HG02973 (cell line): Measurements from ENCODE around the gene CXCR4.
"Not testable (repeated sequence)": the region's sequence is repeated elsewhere in the genome, so short reads cannot be mapped to it uniquely, and the experiment has no call there.

ENCODE experiments used
- ATAC-seq: cut with Tn5 transposase; IDR thresholded peaks from one replicate; pipeline ENCODE4 v1.9.1; 2021; ENCODE audit warnings: moderate library complexity; ENCODE audit not compliant: unreplicated experiment

Gene CXCR4

DNA sequence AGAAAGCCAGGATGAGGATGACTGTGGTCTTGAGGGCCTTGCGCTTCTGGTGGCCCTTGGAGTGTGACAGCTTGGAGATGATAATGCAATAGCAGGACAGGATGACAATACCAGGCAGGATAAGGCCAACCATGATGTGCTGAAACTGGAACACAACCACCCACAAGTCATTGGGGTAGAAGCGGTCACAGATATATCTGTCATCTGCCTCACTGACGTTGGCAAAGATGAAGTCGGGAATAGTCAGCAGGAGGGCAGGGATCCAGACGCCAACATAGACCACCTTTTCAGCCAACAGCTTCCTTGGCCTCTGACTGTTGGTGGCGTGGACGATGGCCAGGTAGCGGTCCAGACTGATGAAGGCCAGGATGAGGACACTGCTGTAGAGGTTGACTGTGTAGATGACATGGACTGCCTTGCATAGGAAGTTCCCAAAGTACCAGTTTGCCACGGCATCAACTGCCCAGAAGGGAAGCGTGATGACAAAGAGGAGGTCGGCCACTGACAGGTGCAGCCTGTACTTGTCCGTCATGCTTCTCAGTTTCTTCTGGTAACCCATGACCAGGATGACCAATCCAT lies 2.7 kb downstream of the CXCR4 start:
- no peak for ATAC-seq

- ATAC-seq = no peak
These were observed 3.6 kb downstream of the CXCR4 start for GRCh38 chr2:136114382-136114781.

- ATAC-seq = no peak
These were observed 4.6 kb downstream of the CXCR4 start for GRCh38 chr2:136113209-136113971.

- no peak for ATAC-seq
These were observed 5.4 kb downstream of the CXCR4 start for GRCh38 chr2:136112317-136113208.

GRCh38 chr2:136111711-136112110 lies 6.2 kb downstream of the CXCR4 start:
- ATAC-seq = no peak

- ATAC-seq = no peak
These were observed 7.4 kb downstream of the CXCR4 start for GRCh38 chr2:136110526-136110925.

DNA sequence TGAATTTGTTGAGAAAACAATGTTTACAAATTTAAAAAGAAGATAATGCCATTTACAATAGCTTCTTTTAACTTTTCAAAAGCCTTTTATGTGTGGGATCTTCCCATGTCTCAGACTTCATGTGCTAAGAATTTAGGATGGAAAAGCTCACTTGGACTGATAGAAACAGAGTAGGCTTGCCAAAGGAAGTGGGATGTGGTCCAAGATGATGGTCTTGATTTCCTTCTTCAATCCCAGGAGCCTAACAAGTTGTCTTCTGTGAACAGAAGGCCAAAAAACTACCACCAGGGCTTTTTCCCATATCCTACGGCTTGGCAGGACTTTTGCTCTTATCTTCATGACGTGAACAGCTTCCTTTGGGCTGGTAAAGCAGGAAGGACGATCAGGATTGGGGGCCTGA lies 9.5 kb downstream of the CXCR4 start:
- no peak for ATAC-seq

GRCh38 chr2:136107051-136108033 lies 10.6 kb downstream of the CXCR4 start:
- no peak for ATAC-seq

DNA sequence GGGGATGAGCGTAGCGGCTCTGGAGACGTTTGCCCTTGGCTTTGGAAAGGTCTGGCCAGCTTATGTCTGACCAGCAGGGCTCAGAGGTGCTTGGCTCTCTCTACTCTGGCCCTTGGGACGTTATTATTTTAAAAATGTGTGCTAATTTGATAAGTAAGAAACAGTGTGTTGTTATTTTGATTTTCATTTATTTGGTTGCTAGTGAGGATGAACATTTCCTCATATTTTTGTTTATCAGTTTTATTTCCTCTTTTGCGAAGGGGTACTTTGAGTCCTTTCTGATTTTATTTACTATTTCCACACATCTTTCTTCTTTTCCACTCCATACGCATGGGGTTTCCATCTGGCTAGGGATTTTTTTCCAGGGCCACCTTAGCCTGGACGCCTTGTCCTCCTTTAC lies 11.4 kb downstream of the CXCR4 start:
- no peak for ATAC-seq

DNA sequence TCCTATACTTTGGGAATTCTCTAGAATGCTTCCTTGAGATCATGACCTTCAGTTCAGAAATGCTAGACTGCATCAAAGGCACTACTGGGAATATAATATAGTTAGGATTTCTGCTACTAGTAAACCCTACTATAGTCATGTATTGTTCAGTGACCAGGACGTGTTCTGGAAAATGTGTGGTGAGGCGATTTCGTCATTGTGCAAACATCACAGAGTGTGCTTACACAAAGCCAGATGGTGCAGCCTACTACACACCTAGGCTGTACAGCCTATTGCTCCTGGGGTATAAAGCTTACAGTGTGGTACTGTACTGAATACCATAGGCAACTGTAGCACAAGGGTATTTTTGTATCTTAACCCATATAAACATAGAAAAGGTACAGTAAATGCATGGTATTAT lies 13.0 kb downstream of the CXCR4 start:
- ATAC-seq = no peak

DNA sequence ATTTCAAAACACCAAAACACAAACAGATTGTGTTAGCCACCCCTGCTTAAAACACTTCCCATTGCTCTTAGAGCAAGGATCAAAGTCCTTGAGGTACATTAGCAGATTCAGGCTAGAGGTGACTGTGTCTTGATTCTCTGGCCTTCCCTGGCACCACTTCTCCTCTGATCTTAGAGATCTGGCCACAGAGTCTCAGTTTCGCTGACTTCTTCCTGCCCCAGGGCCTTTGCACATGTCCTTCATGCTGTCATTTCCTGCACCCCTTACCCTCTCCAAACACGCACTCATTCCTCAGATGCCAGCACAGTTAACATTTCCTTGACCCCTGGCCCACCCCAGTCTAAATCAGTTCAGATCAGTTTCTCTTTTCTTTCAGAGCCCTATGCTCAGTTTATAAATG lies 16.9 kb downstream of the CXCR4 start:
- ATAC-seq = no peak

DNA sequence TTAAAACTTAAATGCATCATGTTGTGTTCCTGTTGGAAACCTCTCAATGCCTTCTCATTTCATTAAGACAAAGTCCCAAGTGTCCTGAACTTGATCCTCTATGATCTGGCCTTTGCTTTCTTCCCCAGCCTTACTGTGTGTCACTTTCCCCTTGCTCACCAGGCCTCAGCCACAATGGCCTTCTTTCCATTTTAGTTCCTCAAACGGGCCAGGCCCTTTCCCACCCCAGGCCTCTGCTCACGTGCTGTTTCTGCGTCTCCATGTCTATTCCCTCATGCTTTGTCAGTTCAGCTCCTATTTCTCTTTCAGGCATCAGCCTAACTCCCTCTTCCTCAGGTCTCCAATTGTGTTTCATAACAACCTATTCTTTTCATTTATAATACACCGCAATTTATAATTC lies 19.5 kb downstream of the CXCR4 start:
- ATAC-seq = no peak

GRCh38 chr2:136093583-136093982 lies 24.4 kb downstream of the CXCR4 start:
- ATAC-seq = no peak

GRCh38 chr2:136091899-136092298 lies 26.1 kb downstream of the CXCR4 start:
- ATAC-seq = no peak

- ATAC-seq = not testable (repeated sequence)
These were observed 30.0 kb downstream of the CXCR4 start for GRCh38 chr2:136087901-136088460.

GRCh38 chr2:136086253-136087016 lies 31.5 kb downstream of the CXCR4 start:
- no peak for ATAC-seq

- no peak for ATAC-seq
These were observed 32.3 kb downstream of the CXCR4 start for GRCh38 chr2:136085453-136086209.

DNA sequence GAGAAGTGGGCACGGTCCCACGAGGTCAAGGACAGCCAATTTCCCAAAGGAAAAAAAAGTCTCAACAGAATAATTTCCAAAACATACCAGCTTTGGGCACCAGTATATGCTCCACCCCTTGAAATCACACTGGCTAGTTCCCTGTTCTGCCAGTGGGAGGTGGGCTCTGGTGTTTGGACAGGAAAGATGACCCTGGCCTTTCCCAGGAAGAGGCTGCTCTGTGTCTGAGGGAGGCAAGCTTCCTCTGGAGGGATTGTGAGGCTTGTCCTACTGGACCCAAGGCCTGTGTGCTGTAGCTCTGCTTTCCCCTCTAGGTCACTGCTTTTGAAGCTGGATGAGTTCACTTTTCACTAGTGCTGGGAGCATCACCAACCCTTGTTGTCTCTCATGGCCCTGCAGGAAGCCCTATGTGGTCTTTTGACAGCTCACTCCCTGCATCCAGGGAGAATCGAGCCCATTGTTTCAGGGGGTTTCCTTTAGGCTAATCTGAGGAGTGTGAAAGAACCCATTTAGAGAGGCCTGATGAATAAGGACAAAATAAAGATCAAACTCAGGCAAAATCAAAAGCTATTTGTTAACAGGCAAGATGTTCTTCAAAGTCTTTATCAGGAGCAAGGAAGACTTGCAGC lies 36.3 kb downstream of the CXCR4 start:
- no peak for ATAC-seq
